Transverse colon (tissue), 3 donors: ENCODE measurements around the gene NECAB2.

Experiments used
- POLR2A ChIP-seq: fragments of 450-650 bp; IDR thresholded peaks from one replicate; pipeline ENCODE4 v1.6.1; 2016; ENCODE audit warnings: antibody characterized with exemption, mild to moderate bottlenecking, moderate library complexity
- TF ChIP-seq, protein P1 (sequence below), 5 experiments: fragments of 200-600 bp in 3 of 5; fragments of 450-650 bp in 2 of 5; sonication (generic) in 3 of 5; IDR thresholded peaks; 1 replicate in 2 of 5; 2 replicates in 3 of 5; pipeline ENCODE4 v1.5.1; 2016 to 2017; ENCODE audit warnings: antibody characterized with exemption in 5 of 5, inconsistent platforms in 3 of 5, mild to moderate bottlenecking in 2 of 5, moderate library complexity in 1 of 5

DNA sequence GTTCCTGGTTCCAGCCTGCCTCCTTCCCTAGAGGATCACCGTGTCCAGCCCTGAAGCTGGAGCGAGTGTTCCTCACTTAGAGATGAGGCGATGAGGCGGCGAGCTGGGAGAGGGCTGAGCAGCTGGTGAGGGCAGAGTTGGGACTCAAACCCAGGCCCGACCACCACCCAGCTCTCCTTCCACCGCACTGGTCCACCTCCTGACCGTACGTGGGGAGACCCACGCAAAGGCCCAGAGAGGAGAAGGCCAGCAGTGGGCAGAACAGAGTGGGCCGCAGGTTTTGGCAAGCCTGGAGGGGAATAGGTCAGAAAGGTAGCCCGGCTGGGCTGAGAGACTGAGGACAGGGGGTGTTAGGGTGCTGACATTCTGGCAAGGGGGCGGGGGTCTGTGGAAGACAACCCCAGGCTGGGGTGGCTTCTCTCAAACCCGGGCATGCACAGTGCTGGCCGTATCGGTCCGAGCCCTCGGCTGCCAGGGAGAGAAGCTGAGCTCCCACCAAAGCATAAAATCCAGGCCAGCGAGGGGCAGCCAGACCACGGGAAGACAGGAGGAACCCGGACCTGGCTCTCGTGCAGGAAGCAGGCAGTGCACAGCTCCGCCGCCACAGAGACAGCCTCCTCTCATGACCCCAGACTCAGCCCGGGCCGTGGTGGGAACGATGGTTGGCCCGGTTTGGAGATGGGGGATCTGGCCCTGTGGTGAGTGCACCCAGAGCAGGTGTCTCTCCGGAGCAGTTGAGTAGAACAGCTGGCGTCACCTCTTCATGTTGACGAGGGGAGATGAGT lies 44.3 kb upstream of the NECAB2 start:
- TF ChIP-seq, protein P1, sequence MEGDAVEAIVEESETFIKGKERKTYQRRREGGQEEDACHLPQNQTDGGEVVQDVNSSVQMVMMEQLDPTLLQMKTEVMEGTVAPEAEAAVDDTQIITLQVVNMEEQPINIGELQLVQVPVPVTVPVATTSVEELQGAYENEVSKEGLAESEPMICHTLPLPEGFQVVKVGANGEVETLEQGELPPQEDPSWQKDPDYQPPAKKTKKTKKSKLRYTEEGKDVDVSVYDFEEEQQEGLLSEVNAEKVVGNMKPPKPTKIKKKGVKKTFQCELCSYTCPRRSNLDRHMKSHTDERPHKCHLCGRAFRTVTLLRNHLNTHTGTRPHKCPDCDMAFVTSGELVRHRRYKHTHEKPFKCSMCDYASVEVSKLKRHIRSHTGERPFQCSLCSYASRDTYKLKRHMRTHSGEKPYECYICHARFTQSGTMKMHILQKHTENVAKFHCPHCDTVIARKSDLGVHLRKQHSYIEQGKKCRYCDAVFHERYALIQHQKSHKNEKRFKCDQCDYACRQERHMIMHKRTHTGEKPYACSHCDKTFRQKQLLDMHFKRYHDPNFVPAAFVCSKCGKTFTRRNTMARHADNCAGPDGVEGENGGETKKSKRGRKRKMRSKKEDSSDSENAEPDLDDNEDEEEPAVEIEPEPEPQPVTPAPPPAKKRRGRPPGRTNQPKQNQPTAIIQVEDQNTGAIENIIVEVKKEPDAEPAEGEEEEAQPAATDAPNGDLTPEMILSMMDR (IDR thresholded peaks at IDR 0.05), result no peak
- TF ChIP-seq POLR2A, result no peak
